AG09309 (cell line): Measurements from ENCODE around the gene SMIM28.

ENCODE experiments used
- DNase-seq: peaks from one replicate; pipeline ENCODE4 v3.0.0-alpha.2; 2010; ENCODE audit warnings: low read depth
- H3K4me3 ChIP-seq: 2 replicates; pipeline ENCODE4 v1.5.1; 2011; ENCODE audit warnings: mild to moderate bottlenecking, low read depth, low read length, moderate library complexity; ENCODE audit not compliant: control insufficient read depth
- CTCF ChIP-seq: IDR thresholded peaks from 2 replicates; pipeline ENCODE4 v1.5.1; 2011; ENCODE audit warnings: mild to moderate bottlenecking, low read depth, low read length, inconsistent platforms; ENCODE audit not compliant: insufficient read depth, control insufficient read depth; ENCODE audit errors: missing control alignments

The SMIM28 gene

GRCh38 chr6:138427701-138428100 lies 50.0 kb downstream of the SMIM28 start:
- no peak for TF ChIP-seq CTCF
- H3K4me3 ChIP-seq: no peak overlapping the region
- DNase-seq: no peak

- no peak overlapping the region for H3K4me3 ChIP-seq
- peak; percentile 45 for DNase-seq
- peak; percentile 52 for TF ChIP-seq CTCF
Observed at GRCh38 chr6:138428944-138429598, 51.4 kb downstream of the SMIM28 start.

GRCh38 chr6:138429761-138430160 lies 52.1 kb downstream of the SMIM28 start:
- no peak overlapping the region for H3K4me3 ChIP-seq
- TF ChIP-seq CTCF: no peak
- no peak for DNase-seq

GRCh38 chr6:138430361-138431145 lies 52.8 kb downstream of the SMIM28 start:
- H3K4me3 ChIP-seq: no peak overlapping the region
- TF ChIP-seq CTCF: no peak
- no peak for DNase-seq

GRCh38 chr6:138431256-138432062 lies 53.8 kb downstream of the SMIM28 start:
- DNase-seq: no peak
- no peak for TF ChIP-seq CTCF
- no peak overlapping the region for H3K4me3 ChIP-seq

GRCh38 chr6:138432063-138432356 lies 54.3 kb downstream of the SMIM28 start:
- no peak for TF ChIP-seq CTCF
- no peak overlapping the region for H3K4me3 ChIP-seq
- DNase-seq: no peak
